Measurements from ENCODE around the gene CRIM1. TPM values are rescaled to one million over a fixed set of nuclear protein-coding genes. Genes with fewer than 3 reads are reported as not detected.
A peak's percentile ranks its signal among the peaks of the same experiment; 100 is the strongest.

CRIM1 gene
- total RNA-seq, 6 donors from 2014 or later = 74.7 to 128 (median 110) TPM

DNA sequence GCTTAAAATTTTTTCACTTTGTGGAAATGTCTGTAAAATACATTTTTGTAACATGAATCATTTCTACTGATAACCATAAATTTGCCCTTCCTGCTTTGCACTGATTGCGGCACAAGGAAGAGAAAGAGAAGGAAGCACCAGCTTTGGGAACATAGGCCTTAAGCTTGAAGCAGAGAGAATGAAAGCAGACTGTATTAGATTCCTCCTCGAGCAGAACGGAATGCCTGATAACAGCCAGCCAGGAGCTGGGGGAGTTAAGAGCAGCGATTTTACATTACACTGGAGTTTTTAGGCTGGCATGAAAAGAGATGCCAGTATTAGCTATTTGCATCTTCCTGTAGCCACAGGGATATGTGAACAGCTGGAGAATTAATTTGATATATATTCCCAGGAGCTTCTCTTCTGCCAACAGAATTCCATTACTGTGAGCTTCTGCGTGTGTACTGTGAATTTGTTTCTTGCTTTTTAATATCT, 33.5 kb downstream of the CRIM1 start:
- TF ChIP-seq POLR2A (IDR thresholded peaks at IDR 0.05) = no peak
- TF ChIP-seq, protein P1, sequence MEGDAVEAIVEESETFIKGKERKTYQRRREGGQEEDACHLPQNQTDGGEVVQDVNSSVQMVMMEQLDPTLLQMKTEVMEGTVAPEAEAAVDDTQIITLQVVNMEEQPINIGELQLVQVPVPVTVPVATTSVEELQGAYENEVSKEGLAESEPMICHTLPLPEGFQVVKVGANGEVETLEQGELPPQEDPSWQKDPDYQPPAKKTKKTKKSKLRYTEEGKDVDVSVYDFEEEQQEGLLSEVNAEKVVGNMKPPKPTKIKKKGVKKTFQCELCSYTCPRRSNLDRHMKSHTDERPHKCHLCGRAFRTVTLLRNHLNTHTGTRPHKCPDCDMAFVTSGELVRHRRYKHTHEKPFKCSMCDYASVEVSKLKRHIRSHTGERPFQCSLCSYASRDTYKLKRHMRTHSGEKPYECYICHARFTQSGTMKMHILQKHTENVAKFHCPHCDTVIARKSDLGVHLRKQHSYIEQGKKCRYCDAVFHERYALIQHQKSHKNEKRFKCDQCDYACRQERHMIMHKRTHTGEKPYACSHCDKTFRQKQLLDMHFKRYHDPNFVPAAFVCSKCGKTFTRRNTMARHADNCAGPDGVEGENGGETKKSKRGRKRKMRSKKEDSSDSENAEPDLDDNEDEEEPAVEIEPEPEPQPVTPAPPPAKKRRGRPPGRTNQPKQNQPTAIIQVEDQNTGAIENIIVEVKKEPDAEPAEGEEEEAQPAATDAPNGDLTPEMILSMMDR (IDR thresholded peaks at IDR 0.05) = no peak
- TF ChIP-seq EP300 (IDR thresholded peaks at IDR 0.05) = no peak
- TF ChIP-seq POLR2AphosphoS5 (IDR thresholded peaks at IDR 0.05) = no peak
- 45 to 49% methylated on average over 5 of the region's 5 CpGs for WGBS, 2 donors
- no peaks in the 10 kb centered on the region for H3K36me3 ChIP-seq
- H3K4me1 ChIP-seq = peaks cover 13 to 24% (median 19%) of the 10 kb centered on the region in 4 donors
- no peaks in the 10 kb centered on the region for H3K27me3 ChIP-seq
- no peaks in the 10 kb centered on the region for H3K9me3 ChIP-seq
- no peak for ATAC-seq (ENCODE audit: low FRiP score in 2 of 2)
- DNase-seq = no peak
- no peak overlapping the region for H3K4me3 ChIP-seq
- H3K27ac ChIP-seq = peak overlapping the region in 2 of 4 donors; percentile 12 to 58

DNA sequence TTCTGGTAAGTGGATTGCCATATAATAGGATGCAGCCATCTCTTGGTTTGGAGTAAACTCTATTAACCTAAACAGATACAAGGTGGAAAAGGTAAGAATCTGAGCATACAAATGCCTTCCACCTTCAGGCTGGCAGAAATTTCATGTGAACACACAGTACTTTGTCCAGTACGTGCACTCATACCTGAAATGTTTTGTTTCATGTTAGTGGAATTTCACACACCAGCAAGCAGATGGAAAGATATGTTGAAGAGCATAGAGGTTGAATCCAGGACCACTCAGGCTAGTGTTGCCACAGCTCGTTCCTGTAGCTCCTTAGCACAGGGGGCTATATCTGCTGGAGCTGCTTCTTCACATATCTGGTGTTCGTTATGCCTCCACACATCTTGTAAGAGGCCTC, 34.0 kb downstream of the CRIM1 start:
- ATAC-seq (ENCODE audit: low FRiP score in 2 of 2) (no peak), DNase-seq (no peak)
- Histone ChIP-seq H3K4me1 (peaks cover 13 to 26% (median 21%) of the 10 kb centered on the region in 4 donors), H3K27me3 (no peaks in the 10 kb centered on the region), H3K9me3 (no peaks in the 10 kb centered on the region), H3K27ac (peak overlapping the region in 2 of 4 donors; percentile 12 to 58), H3K36me3 (no peaks in the 10 kb centered on the region), H3K4me3 (no peak overlapping the region)
- WGBS, 2 donors = 75 to 84% methylated on average over 3 of the region's 3 CpGs
- TF ChIP-seq, protein P1 (IDR thresholded peaks at IDR 0.05) = no peak
- TF ChIP-seq EP300 (IDR thresholded peaks at IDR 0.05) = no peak
- TF ChIP-seq POLR2AphosphoS5 (IDR thresholded peaks at IDR 0.05) = no peak
- TF ChIP-seq POLR2A (IDR thresholded peaks at IDR 0.05) = no peak

DNA sequence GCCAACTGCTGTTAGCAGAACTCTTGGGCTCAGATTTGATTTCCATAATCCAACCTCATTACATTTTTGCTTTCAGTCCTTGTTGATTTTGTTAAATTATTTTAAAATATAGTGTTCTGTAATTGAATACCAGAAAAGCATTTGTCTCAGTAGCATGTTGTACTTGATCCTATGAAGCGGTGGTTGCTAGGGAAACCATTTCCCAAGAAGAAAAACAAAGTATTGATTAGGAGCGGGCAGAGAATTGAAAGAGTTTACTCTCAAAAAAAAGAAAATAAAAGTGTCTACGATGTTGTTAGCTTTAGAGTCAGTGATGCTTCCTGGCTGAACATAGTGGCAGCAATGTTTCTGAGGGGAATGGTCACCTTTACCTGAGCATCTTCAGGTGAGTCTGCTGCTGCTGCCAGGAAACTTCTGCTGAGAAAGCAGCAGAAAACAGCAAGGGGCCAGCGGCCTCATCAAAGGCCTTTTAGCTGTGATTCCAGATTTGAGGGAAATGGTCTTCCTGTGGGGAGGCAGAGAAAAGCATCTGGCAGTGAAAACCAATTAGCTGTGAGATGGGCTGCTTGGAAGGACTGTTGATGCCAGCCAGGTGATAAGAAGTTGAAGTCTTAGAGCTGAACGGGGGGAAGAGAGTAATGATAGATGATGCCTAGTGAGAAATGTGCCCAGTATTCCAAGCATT, 37.1 kb downstream of the CRIM1 start:
- no peak overlapping the region for H3K4me3 ChIP-seq
- H3K36me3 ChIP-seq = peaks cover 0 to 11% (median 0%) of the 10 kb centered on the region in 4 donors
- TF ChIP-seq POLR2A (IDR thresholded peaks at IDR 0.05) (no peak), EP300 (IDR thresholded peaks at IDR 0.05) (no peak), POLR2AphosphoS5 (IDR thresholded peaks at IDR 0.05) (no peak)
- TF ChIP-seq, protein P1 (IDR thresholded peaks at IDR 0.05) = no peak
- no peak for ATAC-seq (ENCODE audit: low FRiP score in 2 of 2)
- H3K27me3 ChIP-seq = no peaks in the 10 kb centered on the region
- peaks cover 16 to 26% (median 18%) of the 10 kb centered on the region in 4 donors for H3K4me1 ChIP-seq
- peak overlapping the region in 1 of 4 donors; percentile 31 for H3K27ac ChIP-seq
- H3K9me3 ChIP-seq = no peaks in the 10 kb centered on the region
- no peak for DNase-seq
- WGBS, 2 donors = 80 to 85% methylated on average over 5 of the region's 5 CpGs

DNA sequence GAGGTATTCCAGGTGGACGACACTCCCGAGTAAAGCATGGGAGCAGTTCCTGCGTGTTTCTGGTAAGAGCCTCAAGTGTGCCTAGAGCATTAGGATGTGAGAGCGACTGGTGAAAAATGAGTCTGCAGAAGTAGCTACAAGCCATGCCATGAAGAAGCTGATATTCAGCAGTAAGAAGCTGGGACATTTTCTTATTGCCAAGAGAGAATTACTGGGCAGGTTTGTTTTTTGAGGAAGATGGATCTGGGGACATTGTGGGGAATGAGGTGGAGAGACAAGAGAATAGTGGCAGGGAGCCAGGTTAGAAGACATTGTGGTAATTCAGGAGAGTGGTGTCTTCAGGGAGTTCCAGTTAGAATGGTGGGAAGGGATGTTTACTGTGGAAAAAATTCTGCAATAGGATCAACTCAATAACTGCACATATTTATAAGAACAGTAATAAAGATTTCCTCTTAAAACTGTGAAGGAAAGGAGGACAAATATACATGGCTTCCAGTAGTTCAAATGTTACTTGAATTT, 38.2 kb downstream of the CRIM1 start:
- peaks cover 10 to 18% (median 15%) of the 10 kb centered on the region in 4 donors for H3K4me1 ChIP-seq
- no peaks in the 10 kb centered on the region for H3K9me3 ChIP-seq
- ATAC-seq (ENCODE audit: low FRiP score in 2 of 2) = no peak
- H3K27me3 ChIP-seq = no peaks in the 10 kb centered on the region
- whole genome bisulfite sequencing, 2 donors = 80 to 84% methylated on average over 4 of the region's 4 CpGs
- no peak for DNase-seq
- H3K36me3 ChIP-seq = peaks cover 0 to 16% (median 0%) of the 10 kb centered on the region in 4 donors
- H3K4me3 ChIP-seq = no peak overlapping the region
- no peak overlapping the region for H3K27ac ChIP-seq
- TF ChIP-seq EP300 (IDR thresholded peaks at IDR 0.05) (no peak), POLR2AphosphoS5 (IDR thresholded peaks at IDR 0.05) (no peak), POLR2A (IDR thresholded peaks at IDR 0.05) (no peak)
- TF ChIP-seq, protein P1 (IDR thresholded peaks at IDR 0.05) = no peak

Measured in upper lobe of left lung (tissue), 6 donors.